ENCODE data around the gene KRTAP17-1. TPM values are rescaled to one million over a fixed set of nuclear protein-coding genes. Genes with fewer than 3 reads are reported as not detected.

KRTAP17-1 gene
- total RNA-seq, 1 experiment from 2014 or later = not detected

Small RNAs within 50 kb of the gene (small RNA-seq; reads per million reads assigned to genes)
- not detected for gene KRTAP9-10P

Other genes with a start within 250 kb of the KRTAP17-1 start
- not detected in 2 replicates for gene KRTAP2-4, start 249.8 kb downstream of the KRTAP17-1 start, total RNA-seq (2014; rRNA removed; shearing (Covaris generic))
- gene KRTAP4-7, start 231.6 kb downstream of the KRTAP17-1 start, total RNA-seq (2014; rRNA removed; shearing (Covaris generic)) = not detected in 2 replicates
- not detected in 2 replicates for gene KRTAP4-8, start 217.6 kb downstream of the KRTAP17-1 start, total RNA-seq (2014; rRNA removed; shearing (Covaris generic))
- gene KRTAP4-16, start 213.5 kb downstream of the KRTAP17-1 start, total RNA-seq (2014; rRNA removed; shearing (Covaris generic)) = not detected in 2 replicates
- not detected in 2 replicates for gene KRTAP4-9, start 210.3 kb downstream of the KRTAP17-1 start, total RNA-seq (2014; rRNA removed; shearing (Covaris generic))
- not detected in 2 replicates for gene KRTAP4-11, start 197.3 kb downstream of the KRTAP17-1 start, total RNA-seq (2014; rRNA removed; shearing (Covaris generic))
- gene KRTAP4-12, start 191.5 kb downstream of the KRTAP17-1 start, total RNA-seq (2014; rRNA removed; shearing (Covaris generic)) = not detected in 2 replicates
- gene KRTAP4-6, start 175.2 kb downstream of the KRTAP17-1 start, total RNA-seq (2014; rRNA removed; shearing (Covaris generic)) = not detected in 2 replicates
- not detected in 2 replicates for gene KRTAP4-5, start 165.9 kb downstream of the KRTAP17-1 start, total RNA-seq (2014; rRNA removed; shearing (Covaris generic))
- gene KRTAP4-4, start 155.0 kb downstream of the KRTAP17-1 start, total RNA-seq (2014; rRNA removed; shearing (Covaris generic)) = not detected in 2 replicates
- gene KRTAP4-3, start 147.5 kb downstream of the KRTAP17-1 start, total RNA-seq (2014; rRNA removed; shearing (Covaris generic)) = not detected in 2 replicates
- gene KRTAP4-2, start 137.5 kb downstream of the KRTAP17-1 start, total RNA-seq (2014; rRNA removed; shearing (Covaris generic)) = not detected in 2 replicates
- gene KRTAP4-1, start 130.8 kb downstream of the KRTAP17-1 start, total RNA-seq (2014; rRNA removed; shearing (Covaris generic)) = not detected in 2 replicates
- not detected in 2 replicates for gene KRTAP9-1, start 125.8 kb downstream of the KRTAP17-1 start, total RNA-seq (2014; rRNA removed; shearing (Covaris generic))
- gene KRTAP9-2, start 89.1 kb downstream of the KRTAP17-1 start, total RNA-seq (2014; rRNA removed; shearing (Covaris generic)) = not detected in 2 replicates
- gene KRTAP9-3, start 83.3 kb downstream of the KRTAP17-1 start, total RNA-seq (2014; rRNA removed; shearing (Covaris generic)) = not detected in 2 replicates
- gene KRTAP9-8, start 77.7 kb downstream of the KRTAP17-1 start, total RNA-seq (2014; rRNA removed; shearing (Covaris generic)) = not detected in 2 replicates
- gene KRTAP9-4, start 66.0 kb downstream of the KRTAP17-1 start, total RNA-seq (2014; rRNA removed; shearing (Covaris generic)) = not detected in 2 replicates
- not detected in 2 replicates for gene KRTAP9-9, start 60.3 kb downstream of the KRTAP17-1 start, total RNA-seq (2014; rRNA removed; shearing (Covaris generic))
- not detected in 2 replicates for gene KRTAP9-6, start 50.3 kb downstream of the KRTAP17-1 start, total RNA-seq (2014; rRNA removed; shearing (Covaris generic))
- not detected in 2 replicates for gene KRTAP9-7, start 40.0 kb downstream of the KRTAP17-1 start, total RNA-seq (2014; rRNA removed; shearing (Covaris generic))
- gene KRTAP29-1, start 12.9 kb downstream of the KRTAP17-1 start, total RNA-seq (2014; rRNA removed; shearing (Covaris generic)) = not detected in 2 replicates
- gene KRTAP16-1, start 6.4 kb downstream of the KRTAP17-1 start, total RNA-seq (2014; rRNA removed; shearing (Covaris generic)) = not detected in 2 replicates
- gene KRT33A, start 35.1 kb upstream of the KRTAP17-1 start, total RNA-seq (2014; rRNA removed; shearing (Covaris generic)) = not detected in 2 replicates
- not detected in 2 replicates for gene KRT33B, start 54.1 kb upstream of the KRTAP17-1 start, total RNA-seq (2014; rRNA removed; shearing (Covaris generic))
- not detected in 2 replicates for gene KRT34, start 66.6 kb upstream of the KRTAP17-1 start, total RNA-seq (2014; rRNA removed; shearing (Covaris generic))
- not detected in 2 replicates for gene KRT31, start 81.9 kb upstream of the KRTAP17-1 start, total RNA-seq (2014; rRNA removed; shearing (Covaris generic))
- not detected in 2 replicates for gene KRT37, start 108.9 kb upstream of the KRTAP17-1 start, total RNA-seq (2014; rRNA removed; shearing (Covaris generic))
- gene KRT38, start 125.3 kb upstream of the KRTAP17-1 start, total RNA-seq (2014; rRNA removed; shearing (Covaris generic)) = not detected in 2 replicates
- not detected in 2 replicates for gene KRT32, start 151.7 kb upstream of the KRTAP17-1 start, total RNA-seq (2014; rRNA removed; shearing (Covaris generic))
- not detected in 2 replicates for gene KRT35, start 165.4 kb upstream of the KRTAP17-1 start, total RNA-seq (2014; rRNA removed; shearing (Covaris generic))
- gene KRT36, start 174.2 kb upstream of the KRTAP17-1 start, total RNA-seq (2014; rRNA removed; shearing (Covaris generic)) = not detected in 2 replicates
- 35.5 and 45.8 TPM in 2 replicates for gene KRT13, start 189.9 kb upstream of the KRTAP17-1 start, total RNA-seq (2014; rRNA removed; shearing (Covaris generic))
- 14.1 and 15.9 TPM in 2 replicates for gene KRT15, start 203.2 kb upstream of the KRTAP17-1 start, total RNA-seq (2014; rRNA removed; shearing (Covaris generic))
- gene KRT19, start 212.6 kb upstream of the KRTAP17-1 start, total RNA-seq (2014; rRNA removed; shearing (Covaris generic)) = 2,402 and 2,405 TPM in 2 replicates

Measured in HT-29 (cell line).